Fibroblast of villous mesenchyme (primary cell): ENCODE results near the gene ATG2B. TPM values are rescaled to one million over a fixed set of nuclear protein-coding genes. Genes with fewer than 3 reads are reported as not detected.

Experiments
- DNase-seq: peaks from one replicate; pipeline ENCODE4 v3.0.0-alpha.2; 2010; ENCODE audit warnings: low read depth
- H3K4me3 ChIP-seq: 2 replicates; pipeline ENCODE4 v1.5.1; 2011; ENCODE audit warnings: low read depth, mild to moderate bottlenecking, low read length
- CTCF ChIP-seq: IDR thresholded peaks from 2 replicates; pipeline ENCODE4 v1.5.1; 2012; ENCODE audit warnings: low read depth, mild to moderate bottlenecking, low read length; ENCODE audit not compliant: insufficient read depth
- total RNA-seq: library from RNA; depleted of rRNA; stranded (reverse); fragments of >200 nt; gene quantifications from 2 replicates; pipeline ENCODE4 v1.2.3, GENCODE V29; 2012

ATG2B gene
- total RNA-seq, 1 donor, result 32.4 TPM

DNA sequence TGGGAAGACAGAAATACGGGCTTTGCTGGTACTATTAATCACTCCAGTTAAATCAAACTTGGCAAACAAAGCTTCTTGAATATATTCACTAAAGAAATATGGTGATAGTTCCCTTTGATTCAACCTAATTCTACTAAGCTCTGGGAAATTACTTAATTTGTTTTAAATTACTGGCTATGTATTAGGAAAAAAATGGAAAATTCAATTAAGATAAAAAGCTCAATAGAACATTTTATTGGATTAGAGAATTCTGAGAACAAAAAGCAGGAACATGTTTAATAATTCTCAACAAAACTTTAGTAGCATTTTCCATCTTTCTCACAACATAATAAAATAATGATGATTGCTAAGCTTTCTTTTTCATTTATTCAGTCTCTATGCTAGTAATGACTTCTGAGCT lies 76.9 kb downstream of the ATG2B start:
- no peak for TF ChIP-seq CTCF
- no peak overlapping the region for H3K4me3 ChIP-seq
- no peak for DNase-seq

DNA sequence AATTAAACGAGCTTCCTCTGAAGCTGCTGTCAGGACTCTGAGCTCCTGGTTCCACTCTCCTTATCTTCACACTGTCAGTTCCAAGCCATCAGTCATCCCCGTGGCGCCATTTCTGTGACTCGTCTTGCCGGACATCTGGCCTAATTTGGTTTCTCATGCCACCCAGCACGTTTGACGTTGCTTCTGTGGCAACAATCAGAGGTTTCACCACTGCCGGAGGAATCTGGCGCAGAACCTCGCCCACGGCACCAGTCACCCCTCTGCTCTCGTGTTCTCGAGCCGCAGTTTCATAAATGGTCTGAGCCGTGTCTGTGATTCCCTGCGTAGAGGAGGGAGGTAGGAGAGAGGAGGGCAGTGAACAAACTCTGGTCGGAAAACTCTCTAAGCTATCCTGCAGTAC lies 77.5 kb downstream of the ATG2B start:
- DNase-seq, result peak; percentile 87
- no peak for TF ChIP-seq CTCF
- H3K4me3 ChIP-seq, result no peak overlapping the region

DNA sequence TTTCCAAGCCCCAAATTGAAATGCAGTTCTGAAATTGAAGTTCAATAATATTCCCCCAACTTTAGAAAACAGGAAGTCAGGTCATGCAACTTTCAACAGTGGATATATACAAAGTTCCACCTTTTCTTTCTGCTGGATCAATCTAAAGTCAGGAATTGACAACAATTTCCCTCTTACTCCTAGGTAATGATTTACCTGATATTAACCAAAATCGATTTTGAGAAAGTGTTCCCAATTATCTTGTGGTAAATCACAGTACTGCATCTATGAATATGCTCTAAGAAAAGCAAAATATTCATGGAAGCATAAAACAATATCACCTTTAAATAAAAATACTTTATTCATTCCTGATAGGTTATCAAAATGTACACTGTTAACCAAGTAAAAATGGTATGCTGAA lies 78.7 kb downstream of the ATG2B start:
- H3K4me3 ChIP-seq, result no peak overlapping the region
- no peak for TF ChIP-seq CTCF
- no peak for DNase-seq

GRCh38 chr14:96284008-96284407 lies 79.1 kb downstream of the ATG2B start:
- no peak for DNase-seq
- TF ChIP-seq CTCF, result no peak
- no peak overlapping the region for H3K4me3 ChIP-seq

- H3K4me3 ChIP-seq, result no peak overlapping the region
- TF ChIP-seq CTCF, result no peak
- peak; percentile 79 for DNase-seq
Measured at GRCh38 chr14:96281486-96281885, 81.7 kb downstream of the ATG2B start.

GRCh38 chr14:96280104-96280503 lies 83.0 kb downstream of the ATG2B start:
- no peak for TF ChIP-seq CTCF
- no peak overlapping the region for H3K4me3 ChIP-seq
- DNase-seq, result peak; percentile 63

DNA sequence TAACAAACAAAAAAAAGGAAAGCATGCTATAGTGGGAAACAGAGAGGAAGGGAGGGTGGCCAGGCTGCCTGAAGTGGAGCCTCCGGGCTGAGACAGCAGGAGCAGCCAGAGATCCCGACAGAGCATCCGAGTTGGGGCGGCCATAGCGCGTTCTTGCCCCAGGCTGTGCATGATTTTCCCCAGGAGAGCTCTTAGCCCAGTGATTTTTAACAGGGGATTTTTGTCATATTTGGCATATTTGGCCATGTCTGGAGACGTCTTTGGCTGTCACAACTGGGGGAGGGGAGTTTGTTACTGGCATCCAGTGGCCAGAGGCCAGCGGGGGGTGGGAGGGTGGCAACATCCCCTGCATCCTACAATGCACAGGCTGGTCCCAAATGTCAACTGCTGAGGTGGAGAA lies 83.6 kb downstream of the ATG2B start:
- DNase-seq, result no peak
- no peak overlapping the region for H3K4me3 ChIP-seq
- no peak for TF ChIP-seq CTCF
